MCF 10A (cell line): ENCODE results near the gene SYNE1. TPM values are rescaled to one million over a fixed set of nuclear protein-coding genes. Genes with fewer than 3 reads are reported as not detected.

ENCODE experiments used
- BruUV-seq: library from RNA; stranded (reverse); fragments of 400-500 nt; replicated peaks from 2 replicates; lab custom pipeline; 2021; lab: Mats Ljungman, UMichigan
- CTCF ChIA-PET: fragments of 300-600 bp; sonication (Branson Sonifier 250); formaldehyde crosslinking; extraction: SDS; loops from one replicate; lab custom pipeline; 2021; ENCODE audit warnings: antibody characterized with exemption, inconsistent platforms; lab: Yijun Ruan, JAX
- POLR2A ChIA-PET: fragments of 300-600, 350-650 bp; sonication (Branson Sonifier 250); formaldehyde crosslinking; extraction: SDS; loops from one replicate; lab custom pipeline; 2020; ENCODE audit warnings: antibody characterized with exemption, inconsistent platforms; lab: Yijun Ruan, JAX
- DNase-seq: peaks from one replicate; pipeline ENCODE4 v3.0.0-alpha.2; 2018; ENCODE audit not compliant: unreplicated experiment
- H3K27ac Mint-ChIP-seq: one replicate; pipeline ENCODE4 v1.8.0; 2022; ENCODE audit warnings: mild to moderate bottlenecking, low read depth, mixed read lengths; ENCODE audit not compliant: unreplicated experiment
- H3K27me3 Mint-ChIP-seq: one replicate; pipeline ENCODE4 v1.8.0; 2022; ENCODE audit warnings: mixed read lengths; ENCODE audit not compliant: insufficient read depth, unreplicated experiment
- H3K36me3 Mint-ChIP-seq: one replicate; pipeline ENCODE4 v1.8.0; 2022; ENCODE audit warnings: mild to moderate bottlenecking, moderate library complexity, mixed read lengths; ENCODE audit not compliant: insufficient read depth, unreplicated experiment
- H3K4me1 Mint-ChIP-seq: one replicate; pipeline ENCODE4 v1.8.0; 2022; ENCODE audit warnings: mixed read lengths; ENCODE audit not compliant: insufficient read depth, unreplicated experiment
- H3K4me3 Mint-ChIP-seq: one replicate; pipeline ENCODE4 v1.8.0; 2022; ENCODE audit warnings: mild to moderate bottlenecking, moderate library complexity, mixed read lengths; ENCODE audit not compliant: unreplicated experiment
- H3K9me3 Mint-ChIP-seq: one replicate; pipeline ENCODE4 v1.8.0; 2022; ENCODE audit warnings: mixed read lengths; ENCODE audit not compliant: unreplicated experiment
- intact Hi-C: fragments of 100-400 bp; cut with micrococcal nuclease; formaldehyde crosslinking; loops from 2 replicates; pipeline ENCODE4 v1.14.1; 2022
- total RNA-seq: library from RNA; stranded (reverse); gene quantifications from 2 replicates; pipeline ENCODE4 v1.2.3, GENCODE V29; 2022
- TF ChIP-seq, protein P1 (sequence below): fragments of 200-600 bp; IDR thresholded peaks from one replicate; pipeline ENCODE4 v1.8.0; 2022; ENCODE audit warnings: antibody characterized with exemption, mild to moderate bottlenecking; ENCODE audit not compliant: unreplicated experiment

The SYNE1 gene
- total RNA-seq, 1 experiment from 2014 or later: 25.4 TPM

DNA sequence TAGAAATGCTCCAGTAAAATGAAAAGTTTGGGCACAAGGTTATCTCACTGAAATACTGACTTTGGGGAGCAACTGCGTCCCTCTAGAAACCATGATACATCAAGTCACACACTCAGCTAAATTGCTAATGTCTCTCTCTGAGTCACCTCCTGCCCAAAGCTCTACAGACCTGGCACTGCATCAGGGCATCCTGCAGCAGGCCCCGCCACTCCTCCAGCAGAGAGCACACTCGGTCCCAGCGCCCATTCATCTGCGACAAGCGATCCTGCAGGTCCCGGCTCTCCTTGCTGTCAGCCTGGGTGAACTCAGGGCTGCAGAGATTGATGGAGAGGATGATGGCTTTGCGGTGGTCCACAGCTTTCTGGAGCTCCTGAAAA, 500.7 kb downstream of the SYNE1 start:
- Mint-ChIP-seq H3K36me3 (peaks cover 10% of the 10 kb centered on the region), H3K4me3 (no peak overlapping the region), H3K27ac (no peak overlapping the region), H3K4me1 (no peaks in the 10 kb centered on the region), H3K9me3 (no peaks in the 10 kb centered on the region), H3K27me3 (no peaks in the 10 kb centered on the region)
- no TSS peak for BruUV-seq
- ChIA-PET POLR2A (interaction anchor here (0.6 kb wide), 1 partner anchor 746 kb away, joined by 4 read pairs; no protein-coding TSS in a partner anchor), CTCF (no interaction called here)
- TF ChIP-seq, protein P1, sequence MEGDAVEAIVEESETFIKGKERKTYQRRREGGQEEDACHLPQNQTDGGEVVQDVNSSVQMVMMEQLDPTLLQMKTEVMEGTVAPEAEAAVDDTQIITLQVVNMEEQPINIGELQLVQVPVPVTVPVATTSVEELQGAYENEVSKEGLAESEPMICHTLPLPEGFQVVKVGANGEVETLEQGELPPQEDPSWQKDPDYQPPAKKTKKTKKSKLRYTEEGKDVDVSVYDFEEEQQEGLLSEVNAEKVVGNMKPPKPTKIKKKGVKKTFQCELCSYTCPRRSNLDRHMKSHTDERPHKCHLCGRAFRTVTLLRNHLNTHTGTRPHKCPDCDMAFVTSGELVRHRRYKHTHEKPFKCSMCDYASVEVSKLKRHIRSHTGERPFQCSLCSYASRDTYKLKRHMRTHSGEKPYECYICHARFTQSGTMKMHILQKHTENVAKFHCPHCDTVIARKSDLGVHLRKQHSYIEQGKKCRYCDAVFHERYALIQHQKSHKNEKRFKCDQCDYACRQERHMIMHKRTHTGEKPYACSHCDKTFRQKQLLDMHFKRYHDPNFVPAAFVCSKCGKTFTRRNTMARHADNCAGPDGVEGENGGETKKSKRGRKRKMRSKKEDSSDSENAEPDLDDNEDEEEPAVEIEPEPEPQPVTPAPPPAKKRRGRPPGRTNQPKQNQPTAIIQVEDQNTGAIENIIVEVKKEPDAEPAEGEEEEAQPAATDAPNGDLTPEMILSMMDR: no peak
- intact Hi-C loops: no loop called here
- peak; percentile 47 for DNase-seq

DNA sequence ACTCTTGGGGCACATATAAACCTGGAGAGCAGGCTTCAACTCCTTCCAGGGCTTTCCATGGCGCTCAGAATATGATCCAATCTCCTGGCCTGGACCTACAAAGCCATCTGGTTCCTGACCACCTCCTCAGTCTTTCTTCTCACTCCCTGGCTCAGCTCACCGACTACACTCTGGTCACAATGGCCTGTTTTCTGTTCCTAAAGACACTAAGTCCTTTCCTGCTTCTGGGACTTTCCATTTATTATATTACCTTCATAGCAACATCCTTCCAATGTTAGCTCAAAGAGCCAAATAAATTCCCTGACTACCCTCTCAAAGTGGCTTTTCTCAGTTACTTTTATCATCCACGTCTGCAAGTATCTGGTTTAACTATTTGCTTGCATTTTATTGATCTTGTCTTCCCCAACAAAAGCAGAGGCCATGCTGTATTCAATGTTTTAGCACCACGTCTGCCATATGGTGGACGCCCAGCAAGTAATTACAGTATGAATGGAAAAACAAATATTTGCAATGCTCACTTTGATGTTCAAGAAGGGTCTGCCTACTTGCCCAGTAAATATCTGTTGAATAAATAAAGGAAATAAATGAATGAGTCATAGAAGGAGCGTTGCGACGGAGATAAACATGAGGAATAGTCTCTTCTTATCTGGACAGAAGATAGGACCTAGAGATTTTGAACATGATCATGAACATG, 501.3 kb downstream of the SYNE1 start:
- DNase-seq: no peak
- TF ChIP-seq, protein P1: no peak
- Mint-ChIP-seq H3K4me1 (no peaks in the 10 kb centered on the region), H3K27me3 (no peaks in the 10 kb centered on the region), H3K4me3 (no peak overlapping the region), H3K36me3 (peaks cover 11% of the 10 kb centered on the region), H3K9me3 (no peaks in the 10 kb centered on the region), H3K27ac (no peak overlapping the region)
- ChIA-PET CTCF (no interaction called here), POLR2A (interaction anchor here (0.6 kb wide), 1 partner anchor 745 kb away, joined by 4 read pairs; no protein-coding TSS in a partner anchor)
- intact Hi-C loops: no loop called here
- no TSS peak for BruUV-seq

DNA sequence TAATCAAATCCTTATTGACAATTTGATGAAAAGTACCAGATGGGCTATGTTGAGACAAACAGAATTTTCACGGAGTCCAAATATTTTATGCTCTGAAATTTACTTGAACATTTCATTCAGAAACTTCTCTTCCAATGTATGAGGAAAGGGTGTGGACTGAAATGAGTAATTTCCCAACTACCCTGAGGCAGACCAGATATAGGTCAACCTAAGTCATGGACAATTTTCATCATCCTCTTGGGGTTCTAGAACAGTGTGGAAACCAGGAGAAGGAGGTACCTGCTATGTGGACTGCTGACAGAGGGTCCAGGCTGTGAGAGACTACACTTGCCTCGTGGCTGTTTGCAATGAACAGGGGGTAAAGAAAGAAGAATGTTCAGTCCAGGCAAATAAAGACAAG, 506.7 kb downstream of the SYNE1 start:
- no peaks in the 10 kb centered on the region for H3K9me3 Mint-ChIP-seq
- DNase-seq: peak; percentile 26
- H3K36me3 Mint-ChIP-seq: peaks cover 21% of the 10 kb centered on the region
- BruUV-seq: no TSS peak
- no peaks in the 10 kb centered on the region for H3K27me3 Mint-ChIP-seq
- ChIA-PET POLR2A (no interaction called here), CTCF (interaction anchor here (0.7 to 1.0 kb wide), 2 partner anchors 365 to 440 kb away, joined by 3 read pairs; no protein-coding TSS in a partner anchor)
- H3K27ac Mint-ChIP-seq: no peak overlapping the region
- intact Hi-C loops: no loop called here
- no peak overlapping the region for H3K4me3 Mint-ChIP-seq
- H3K4me1 Mint-ChIP-seq: peaks cover 12% of the 10 kb centered on the region
- TF ChIP-seq, protein P1: no peak

DNA sequence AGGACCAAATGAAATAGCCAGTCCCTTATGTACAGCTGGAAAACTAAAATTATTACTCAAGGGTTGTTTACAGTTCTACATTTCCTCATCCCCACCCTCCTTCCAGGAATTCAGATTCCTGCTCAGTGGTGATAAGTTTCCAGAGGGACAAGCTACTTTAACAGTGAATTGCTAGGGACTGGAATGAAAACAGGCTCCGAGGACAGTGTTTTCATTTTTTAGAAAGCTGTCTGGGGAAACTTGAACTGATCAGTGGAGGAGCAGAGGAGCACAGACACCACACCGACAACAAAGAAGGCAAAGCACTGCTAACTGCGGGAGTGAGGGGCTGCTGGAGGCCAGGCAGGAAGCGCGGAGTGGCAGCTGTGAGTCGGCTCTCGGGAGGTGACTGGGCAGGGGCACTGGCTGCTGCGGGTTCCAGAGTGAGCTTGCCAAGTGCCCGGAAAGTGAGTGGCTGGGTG, 507.4 kb downstream of the SYNE1 start:
- H3K9me3 Mint-ChIP-seq: no peaks in the 10 kb centered on the region
- peaks cover 12% of the 10 kb centered on the region for H3K4me1 Mint-ChIP-seq
- H3K4me3 Mint-ChIP-seq: no peak overlapping the region
- no peak overlapping the region for H3K27ac Mint-ChIP-seq
- DNase-seq: no peak
- CTCF ChIA-PET: interaction anchor here (0.7 to 1.0 kb wide), 2 partner anchors 364 to 439 kb away, joined by 3 read pairs; no protein-coding TSS in a partner anchor
- intact Hi-C loops: no loop called here
- BruUV-seq: no TSS peak
- no peaks in the 10 kb centered on the region for H3K27me3 Mint-ChIP-seq
- peaks cover 21% of the 10 kb centered on the region for H3K36me3 Mint-ChIP-seq
- TF ChIP-seq, protein P1: no peak
- POLR2A ChIA-PET: no interaction called here
